ENCODE measurements around the gene COX7A2L.

GRCh38 chr2:42316910-42317309 is 44.1 kb downstream of the COX7A2L start:
- TF ChIP-seq EP300 (IDR thresholded peaks at IDR 0.05; ENCODE audit: borderline replicate concordance in 1 of 2, low read depth in 1 of 2, low read length in 1 of 2) (no peak), REST (IDR thresholded peaks at IDR 0.05; ENCODE audit: low read depth, low read length) (no peak), TAF1 (IDR thresholded peaks at IDR 0.05; ENCODE audit: borderline replicate concordance, low read depth, low read length) (no peak), CTCF (IDR thresholded peaks at IDR 0.05) (no peak), CHD2 (IDR thresholded peaks at IDR 0.05; ENCODE audit: low read length, partially characterized antibody) (no peak), RXRA (IDR thresholded peaks at IDR 0.05; ENCODE audit: borderline replicate concordance, low read depth) (no peak), USF1 (IDR thresholded peaks at IDR 0.05; ENCODE audit: borderline replicate concordance, low read depth) (no peak), GABPA (IDR thresholded peaks at IDR 0.05; ENCODE audit: low read depth) (no peak)
